PC-9 (cell line): ENCODE results near the gene MAP10. TPM values are rescaled to one million over a fixed set of nuclear protein-coding genes. Genes with fewer than 3 reads are reported as not detected.
A peak's percentile ranks its signal among the peaks of the same experiment; 100 is the strongest.

Source experiments
- BruUV-seq: library from RNA; stranded (reverse); fragments of 400-500 nt; replicated peaks from 2 replicates; lab custom pipeline; 2021; lab: Mats Ljungman, UMichigan
- CTCF ChIA-PET: fragments of 300-600 bp; sonication (Branson Sonifier 250); formaldehyde crosslinking; loops from one replicate; lab custom pipeline; 2022; ENCODE audit warnings: antibody characterized with exemption; lab: Charles Lee
- POLR2A ChIA-PET: fragments of 300-600 bp; sonication (Branson Sonifier 250); formaldehyde crosslinking; loops from one replicate; lab custom pipeline; 2022; ENCODE audit warnings: antibody characterized with exemption; ENCODE audit not compliant: unreplicated experiment; lab: Charles Lee
- DNase-seq, 2 experiments: peaks; one replicate each; pipeline versions ENCODE4 v3.0.0 to v3.0.0-alpha.2; 2015 to 2022; ENCODE audit warnings: mixed read lengths in 1 of 2
- H2AFZ ChIP-seq: fragments of 200-600 bp; sonication (generic); 2 replicates; pipeline ENCODE4 v1.8.1; 2017; ENCODE audit warnings: antibody characterized with exemption
- H3F3A ChIP-seq: fragments of 200-600 bp; sonication (generic); 2 replicates; pipeline ENCODE4 v1.8.1; 2017; ENCODE audit warnings: antibody characterized with exemption, mild to moderate bottlenecking, low read depth; ENCODE audit not compliant: insufficient read depth
- H3K27ac ChIP-seq: fragments of 200-600 bp; sonication (generic); 2 replicates; pipeline ENCODE4 v1.6.1; 2016; ENCODE audit warnings: mixed run types
- H3K27me3 ChIP-seq: fragments of 200-600 bp; sonication (generic); 2 replicates; pipeline ENCODE4 v1.6.1; 2016; ENCODE audit warnings: low read depth, mixed run types; ENCODE audit not compliant: insufficient read depth
- H3K36me3 ChIP-seq: fragments of 200-600 bp; sonication (generic); 2 replicates; pipeline ENCODE4 v1.6.1; 2016; ENCODE audit warnings: low read depth, mixed run types
- H3K4me1 ChIP-seq: fragments of 200-600 bp; sonication (generic); replicated peaks from 2 replicates; pipeline ENCODE4 v1.6.1; 2016; ENCODE audit warnings: mixed run types; ENCODE audit not compliant: insufficient read depth
- H3K4me2 ChIP-seq: fragments of 200-600 bp; sonication (generic); 2 replicates; pipeline ENCODE4 v1.6.1; 2017; ENCODE audit warnings: mixed run types
- H3K4me3 ChIP-seq: fragments of 200-600 bp; sonication (generic); 2 replicates; pipeline ENCODE4 v1.6.1; 2016; ENCODE audit warnings: mixed run types
- H3K79me2 ChIP-seq: fragments of 200-600 bp; sonication (generic); 2 replicates; pipeline ENCODE4 v1.6.1; 2017; ENCODE audit warnings: low read depth, mixed run types
- H3K9me2 ChIP-seq: fragments of 200-600 bp; sonication (generic); 2 replicates; pipeline ENCODE4 v1.8.1; 2017; ENCODE audit warnings: mild to moderate bottlenecking; ENCODE audit not compliant: insufficient read depth
- H3K9me3 ChIP-seq: fragments of 200-600 bp; sonication (generic); 2 replicates; pipeline ENCODE4 v1.8.1; 2016; ENCODE audit warnings: low read depth; ENCODE audit not compliant: insufficient read depth
- H4K20me1 ChIP-seq: fragments of 200-600 bp; sonication (generic); 2 replicates; pipeline ENCODE4 v1.8.1; 2017; ENCODE audit not compliant: insufficient read depth
- EZH2 ChIP-seq: fragments of 200-600 bp; sonication (generic); IDR thresholded peaks from 2 replicates; pipeline ENCODE4 v1.8.0; 2017; ENCODE audit warnings: antibody characterized with exemption, low read depth
- intact Hi-C: fragments of 100-400 bp; cut with micrococcal nuclease; formaldehyde crosslinking; loops from one replicate; pipeline ENCODE4 v1.10.0; 2022; ENCODE audit not compliant: unreplicated experiment
- total RNA-seq: library from RNA; stranded (reverse); gene quantifications from 2 replicates; pipeline ENCODE4 v1.2.3, GENCODE V29; 2021
- TF ChIP-seq, protein P1 (sequence below): fragments of 200-600 bp; sonication (generic); conservative IDR thresholded peaks from 2 replicates; pipeline ENCODE4 v1.6.1; 2017; ENCODE audit warnings: mixed run types, antibody characterized with exemption, mild to moderate bottlenecking, moderate library complexity

Gene MAP10
- total RNA-seq, 1 experiment from 2014 or later: 0.13 TPM

DNA sequence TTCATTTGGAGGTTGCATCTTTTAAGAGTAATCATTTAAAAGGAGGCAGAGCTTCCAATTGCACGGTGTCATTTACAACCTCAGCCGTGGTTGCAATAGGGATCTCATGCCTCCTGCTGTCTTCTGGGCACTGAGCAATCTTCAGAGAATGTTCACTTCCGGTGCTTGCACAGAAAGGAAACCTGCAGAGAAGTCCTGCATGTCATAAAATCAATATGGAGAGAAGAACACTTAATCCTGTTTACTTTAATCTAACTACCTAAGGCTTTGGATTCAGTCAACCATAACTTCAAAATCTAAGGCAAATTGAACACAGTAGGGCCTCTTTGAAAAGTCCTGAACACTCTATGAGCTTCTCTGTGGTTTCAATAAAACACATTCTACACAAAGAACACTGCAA is 11.3 kb upstream of the MAP10 start:
- Histone ChIP-seq H3K27ac (no peak overlapping the region), H4K20me1 (no peaks in the 10 kb centered on the region), H2AFZ (no peak overlapping the region; the same call in 1 of the 2 replicates), H3K36me3 (no peaks in the 10 kb centered on the region), H3K4me2 (peak overlapping the region; percentile 34; the same call in 1 of the 2 replicates), H3K79me2 (no peaks in the 10 kb centered on the region), H3K4me3 (no peak overlapping the region), H3K4me1 (no peaks in the 10 kb centered on the region), H3K27me3 (no peaks in the 10 kb centered on the region), H3K9me2 (no peaks in the 10 kb centered on the region; the same call in 1 of the 2 replicates), H3F3A (no peaks in the 10 kb centered on the region), H3K9me3 (no peaks in the 10 kb centered on the region)
- ChIA-PET POLR2A (interaction anchor here (0.6 kb wide), 1 partner anchor 40 kb away, joined by 5 read pairs; no protein-coding TSS in a partner anchor), CTCF (no interaction called here)
- intact Hi-C loops: no loop called here
- TF ChIP-seq, protein P1, sequence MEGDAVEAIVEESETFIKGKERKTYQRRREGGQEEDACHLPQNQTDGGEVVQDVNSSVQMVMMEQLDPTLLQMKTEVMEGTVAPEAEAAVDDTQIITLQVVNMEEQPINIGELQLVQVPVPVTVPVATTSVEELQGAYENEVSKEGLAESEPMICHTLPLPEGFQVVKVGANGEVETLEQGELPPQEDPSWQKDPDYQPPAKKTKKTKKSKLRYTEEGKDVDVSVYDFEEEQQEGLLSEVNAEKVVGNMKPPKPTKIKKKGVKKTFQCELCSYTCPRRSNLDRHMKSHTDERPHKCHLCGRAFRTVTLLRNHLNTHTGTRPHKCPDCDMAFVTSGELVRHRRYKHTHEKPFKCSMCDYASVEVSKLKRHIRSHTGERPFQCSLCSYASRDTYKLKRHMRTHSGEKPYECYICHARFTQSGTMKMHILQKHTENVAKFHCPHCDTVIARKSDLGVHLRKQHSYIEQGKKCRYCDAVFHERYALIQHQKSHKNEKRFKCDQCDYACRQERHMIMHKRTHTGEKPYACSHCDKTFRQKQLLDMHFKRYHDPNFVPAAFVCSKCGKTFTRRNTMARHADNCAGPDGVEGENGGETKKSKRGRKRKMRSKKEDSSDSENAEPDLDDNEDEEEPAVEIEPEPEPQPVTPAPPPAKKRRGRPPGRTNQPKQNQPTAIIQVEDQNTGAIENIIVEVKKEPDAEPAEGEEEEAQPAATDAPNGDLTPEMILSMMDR: no peak
- no peak for TF ChIP-seq EZH2
- BruUV-seq: no TSS peak
- DNase-seq: peak in 1 of 2 experiments; percentile 55

DNA sequence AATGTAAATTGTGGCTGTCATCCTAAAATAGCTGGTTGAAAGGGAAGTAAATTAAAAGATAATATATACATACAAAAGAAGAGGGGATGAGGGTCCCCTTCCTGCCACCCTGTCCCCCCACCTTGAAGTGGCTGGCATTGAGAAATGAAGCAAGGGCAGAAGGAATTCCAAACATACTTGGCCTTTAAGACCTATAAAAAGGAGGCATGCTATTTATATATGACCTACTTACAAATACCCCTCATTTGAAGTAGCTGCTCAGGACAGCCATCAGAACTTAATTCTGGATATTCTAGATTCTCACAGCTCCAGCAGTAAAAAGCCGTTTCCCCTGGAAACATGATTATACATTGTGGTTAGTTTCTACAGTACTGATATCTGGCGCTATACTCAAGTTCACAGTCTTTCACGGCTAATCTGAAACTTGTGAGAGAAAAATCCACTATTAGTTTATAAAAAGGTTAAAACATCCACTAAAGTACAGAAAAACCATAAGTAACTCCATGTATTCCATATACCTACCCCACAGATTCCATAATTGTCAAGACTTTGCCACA is 9.6 kb upstream of the MAP10 start:
- Histone ChIP-seq H3F3A (no peaks in the 10 kb centered on the region), H3K4me3 (no peak overlapping the region), H2AFZ (no peak overlapping the region), H3K27ac (no peak overlapping the region), H3K27me3 (no peaks in the 10 kb centered on the region), H3K9me2 (no peaks in the 10 kb centered on the region; the same call in 1 of the 2 replicates), H3K79me2 (no peaks in the 10 kb centered on the region), H3K4me2 (no peak overlapping the region), H3K4me1 (no peaks in the 10 kb centered on the region), H3K36me3 (no peaks in the 10 kb centered on the region), H3K9me3 (no peaks in the 10 kb centered on the region), H4K20me1 (no peaks in the 10 kb centered on the region)
- intact Hi-C loops: no loop called here
- TF ChIP-seq EZH2: no peak
- TF ChIP-seq, protein P1: no peak
- ChIA-PET POLR2A (no interaction called here), CTCF (no interaction called here)
- no peak for DNase-seq
- no TSS peak for BruUV-seq

DNA sequence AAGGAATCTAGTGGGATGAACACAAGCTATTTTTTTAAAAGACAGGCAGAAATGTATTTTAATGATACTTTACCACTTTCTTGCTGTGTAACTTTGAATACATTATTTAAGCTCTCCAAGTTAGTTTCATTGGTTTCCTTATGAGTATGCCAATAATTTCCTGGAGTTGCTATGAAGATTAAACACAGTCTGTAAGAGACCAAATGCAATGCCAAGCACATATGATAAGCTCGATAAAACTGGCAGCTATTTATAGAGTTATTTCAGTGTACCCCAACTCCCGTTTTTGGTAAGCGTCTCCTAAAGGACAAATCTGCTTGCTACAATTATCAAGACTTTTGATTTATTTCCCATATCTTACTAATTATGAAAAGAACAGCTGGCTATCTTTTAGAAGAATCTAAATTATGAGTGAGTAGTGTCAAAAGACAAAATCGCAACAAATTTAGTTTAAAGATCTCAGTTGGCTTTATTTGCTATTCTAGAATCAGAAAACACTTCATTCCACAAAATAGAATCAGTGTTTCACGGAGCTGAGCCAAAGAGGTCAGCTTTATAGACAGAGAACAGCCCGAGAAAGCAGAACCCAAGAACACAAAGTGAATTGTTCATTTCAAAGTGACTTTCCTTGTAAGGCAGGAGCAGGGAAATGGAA is 7.2 kb upstream of the MAP10 start:
- CTCF ChIA-PET: no interaction called here
- H3K4me3 ChIP-seq: no peak overlapping the region

More for the DNA sequence above, 7.2 kb upstream of the MAP10 start:
- Histone ChIP-seq H3F3A (no peaks in the 10 kb centered on the region), H3K4me2 (no peak overlapping the region), H3K4me1 (no peaks in the 10 kb centered on the region), H3K36me3 (no peaks in the 10 kb centered on the region), H3K9me3 (no peaks in the 10 kb centered on the region), H3K9me2 (no peaks in the 10 kb centered on the region), H3K79me2 (no peaks in the 10 kb centered on the region), H3K27ac (no peak overlapping the region), H2AFZ (no peak overlapping the region), H3K27me3 (no peaks in the 10 kb centered on the region), H4K20me1 (no peaks in the 10 kb centered on the region)
- TF ChIP-seq, protein P1: no peak
- TF ChIP-seq EZH2: no peak
- BruUV-seq: no TSS peak
- DNase-seq: no peak
- intact Hi-C loops: no loop called here
- POLR2A ChIA-PET: interaction anchor here (0.7 kb wide), 1 partner anchor 77 kb away, joined by 3 read pairs; no protein-coding TSS in a partner anchor
